Right renal pelvis (tissue), 4 donors: ENCODE results near the gene LRFN5. TPM values are rescaled to one million over a fixed set of nuclear protein-coding genes. Genes with fewer than 3 reads are reported as not detected.
A peak's percentile ranks its signal among the peaks of the same experiment; 100 is the strongest.

Experiments used
- DNase-seq, 4 donors: peaks; one replicate each; pipeline ENCODE4 v3.0.0-alpha.2; 2013; ENCODE audit warnings: low read depth in 4 of 4, low spot score in 3 of 4, missing footprints in 1 of 4
- polyA plus RNA-seq, 4 donors: library from polyadenylated mRNA; unstranded; fragments of 120-200 nt; gene quantifications; one replicate each; pipeline ENCODE4 v1.2.1, GENCODE V29; 2013; ENCODE audit not compliant: insufficient read length in 4 of 4

Gene LRFN5
- polyA plus RNA-seq, 4 donors: 8.4 to 14.0 (median 10.9) TPM

- no peak for DNase-seq
These were observed 154.5 kb downstream of the LRFN5 start for GRCh38 chr14:41761204-41761603.

DNA sequence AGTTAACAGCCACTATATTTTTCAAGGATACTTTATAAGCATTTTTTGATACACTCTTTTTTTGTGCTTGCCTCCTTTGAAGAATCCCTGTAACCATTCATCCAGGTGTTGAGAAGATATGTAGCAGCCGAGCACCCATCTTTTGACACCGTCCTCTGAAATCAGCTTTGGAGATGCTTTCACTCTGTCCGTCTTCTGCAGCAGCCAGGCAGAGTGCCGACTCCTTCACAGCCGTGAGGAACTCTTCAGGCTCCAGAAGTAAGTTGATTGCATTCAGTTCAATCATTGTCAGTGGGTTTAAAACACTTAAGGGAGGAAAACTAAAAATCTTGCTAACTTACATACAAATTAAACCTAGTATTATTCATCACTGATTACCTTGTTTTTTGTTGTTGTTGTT, 160.1 kb downstream of the LRFN5 start:
- no peak for DNase-seq

- no peak for DNase-seq
These were observed 167.0 kb downstream of the LRFN5 start for GRCh38 chr14:41773536-41774279.

- no peak for DNase-seq
These were observed 175.8 kb downstream of the LRFN5 start for GRCh38 chr14:41782511-41782910.

GRCh38 chr14:41783403-41783802, 176.7 kb downstream of the LRFN5 start:
- no peak for DNase-seq

GRCh38 chr14:41785696-41786095, 179.0 kb downstream of the LRFN5 start:
- DNase-seq: no peak

DNA sequence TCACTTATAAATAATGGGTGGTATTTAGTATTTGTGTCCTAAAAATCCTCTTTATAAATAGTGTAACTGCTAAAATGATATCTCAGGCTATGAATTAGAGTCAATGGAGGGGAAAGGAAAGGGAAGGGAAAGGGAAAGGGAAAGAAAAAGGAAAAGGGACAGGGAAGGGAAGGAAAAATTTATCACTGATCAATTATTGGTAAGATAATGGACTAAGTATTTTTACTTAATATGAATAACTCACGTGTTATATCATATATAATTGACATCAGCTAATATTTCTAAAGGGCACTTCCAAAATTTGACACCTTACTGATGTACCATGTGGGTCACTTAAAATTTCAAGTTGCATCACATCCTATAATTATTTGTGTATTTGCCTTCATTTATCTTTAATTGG, 193.1 kb downstream of the LRFN5 start:
- no peak for DNase-seq

DNA sequence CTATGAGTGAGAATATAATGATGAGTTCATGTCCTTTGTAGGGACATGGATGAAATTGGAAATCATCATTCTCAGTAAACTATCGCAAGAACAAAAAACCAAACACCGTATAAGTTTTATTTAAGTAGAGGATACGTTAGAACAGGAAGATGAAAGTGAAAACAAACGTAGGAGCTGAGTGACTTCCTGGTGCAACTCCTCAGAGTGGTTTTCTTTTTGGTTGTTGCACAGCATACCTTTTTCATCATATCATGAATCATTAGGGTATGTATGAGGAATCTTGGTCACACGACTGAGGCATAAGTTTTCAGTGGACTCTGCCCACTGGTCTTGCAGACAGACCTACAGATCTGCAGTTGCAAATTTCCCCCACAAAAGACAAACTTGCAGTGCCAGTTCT, 199.0 kb downstream of the LRFN5 start:
- DNase-seq: no peak

DNA sequence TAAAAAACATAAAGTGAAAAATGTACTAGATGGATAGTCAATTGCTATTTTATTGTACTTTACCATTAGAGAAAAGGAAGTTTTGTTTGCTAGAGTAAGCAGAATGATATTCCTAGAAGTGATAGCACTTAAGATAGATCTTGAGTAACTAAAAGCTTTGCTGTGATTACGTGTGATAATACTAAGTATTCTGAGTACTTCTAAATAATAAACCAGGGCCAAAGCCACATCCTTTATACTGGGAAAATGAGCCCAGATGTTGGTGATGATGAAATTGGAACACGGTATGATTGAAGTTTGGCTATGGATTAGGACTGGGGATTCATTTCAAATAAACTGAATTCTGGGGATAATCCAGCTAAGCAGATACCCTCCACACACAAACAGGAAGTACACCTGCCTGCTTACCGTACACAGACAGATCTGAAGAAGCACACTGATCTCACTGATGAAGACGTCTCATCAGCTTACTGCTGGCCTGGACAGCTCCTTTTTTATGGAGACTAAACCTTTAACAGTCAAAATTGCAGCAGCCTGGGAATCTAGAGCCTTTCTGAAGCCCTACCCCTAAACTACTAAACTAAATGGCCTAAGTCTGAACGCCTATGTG, 199.8 kb downstream of the LRFN5 start:
- no peak for DNase-seq

DNA sequence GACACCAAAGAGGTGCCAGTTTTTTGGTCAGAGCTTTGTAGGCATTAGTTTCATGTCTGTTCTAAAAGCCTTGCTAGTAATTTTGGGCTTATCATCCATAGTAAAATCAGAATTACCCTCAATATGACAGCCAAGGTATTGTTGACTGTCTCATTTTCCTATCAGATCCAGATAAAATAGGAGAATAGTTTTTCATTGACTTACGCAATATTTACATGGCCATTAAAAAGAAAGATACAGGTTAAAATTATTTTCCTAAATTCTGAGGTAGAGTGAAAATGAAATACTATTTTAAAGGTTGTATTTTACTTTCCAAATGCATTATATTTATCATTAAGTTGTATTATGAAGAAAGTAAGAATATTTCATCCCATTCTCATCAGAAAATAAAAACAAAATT, 203.7 kb downstream of the LRFN5 start:
- no peak for DNase-seq

GRCh38 chr14:41817626-41818025, 210.9 kb downstream of the LRFN5 start:
- no peak for DNase-seq

DNA sequence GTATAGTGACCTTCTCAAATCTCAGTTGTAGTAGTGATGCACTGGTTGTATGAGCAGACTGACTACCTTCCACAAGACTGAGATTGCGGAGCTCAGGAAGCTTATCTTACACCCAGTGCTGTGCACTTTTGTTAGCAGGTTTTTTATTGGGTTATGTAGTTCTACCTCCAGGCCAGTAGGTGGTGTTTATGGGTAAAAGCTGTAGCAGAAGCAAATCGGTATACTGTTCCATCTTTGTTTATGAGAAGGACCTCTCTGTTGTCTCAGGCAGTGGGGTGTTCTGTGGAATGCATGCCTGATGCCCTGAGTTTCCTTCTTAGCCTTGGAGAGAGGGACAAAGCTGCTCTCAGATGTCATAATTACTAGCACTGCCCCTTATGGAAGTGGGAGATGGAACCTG, 217.8 kb downstream of the LRFN5 start:
- DNase-seq: no peak

- DNase-seq: no peak
These were observed 218.9 kb downstream of the LRFN5 start for GRCh38 chr14:41825622-41826021.

DNA sequence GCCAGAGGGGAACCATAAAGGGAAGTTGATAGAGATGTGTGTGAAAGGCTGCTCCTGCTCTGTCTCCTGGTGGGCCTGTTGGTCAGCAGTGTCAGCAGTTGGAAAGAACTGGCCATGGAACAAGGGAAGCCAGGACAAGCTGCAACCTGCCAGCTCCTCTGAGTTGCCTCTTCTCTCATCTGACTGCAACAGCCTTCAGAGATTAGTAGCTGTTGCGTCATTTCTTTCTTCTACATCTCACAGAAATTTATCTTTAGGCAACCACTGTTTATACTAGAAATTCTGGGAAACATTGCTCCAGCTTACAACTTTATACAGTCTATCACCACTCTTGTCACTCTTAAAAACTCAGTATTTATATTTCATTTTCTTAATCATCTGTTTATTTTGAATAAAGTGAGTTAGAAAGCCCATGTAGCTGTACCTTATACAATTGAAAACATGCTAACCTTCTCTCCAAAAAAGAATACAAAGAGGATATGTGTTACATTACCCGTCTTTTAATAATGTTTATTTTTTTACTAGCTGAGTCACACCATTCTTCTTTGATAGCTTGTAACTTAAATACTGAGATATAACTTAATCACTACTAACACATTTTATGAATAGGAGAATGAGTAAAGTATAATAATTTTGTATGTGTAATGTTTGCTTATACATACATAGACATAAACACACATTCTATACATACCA, 224.2 kb downstream of the LRFN5 start:
- no peak for DNase-seq

DNA sequence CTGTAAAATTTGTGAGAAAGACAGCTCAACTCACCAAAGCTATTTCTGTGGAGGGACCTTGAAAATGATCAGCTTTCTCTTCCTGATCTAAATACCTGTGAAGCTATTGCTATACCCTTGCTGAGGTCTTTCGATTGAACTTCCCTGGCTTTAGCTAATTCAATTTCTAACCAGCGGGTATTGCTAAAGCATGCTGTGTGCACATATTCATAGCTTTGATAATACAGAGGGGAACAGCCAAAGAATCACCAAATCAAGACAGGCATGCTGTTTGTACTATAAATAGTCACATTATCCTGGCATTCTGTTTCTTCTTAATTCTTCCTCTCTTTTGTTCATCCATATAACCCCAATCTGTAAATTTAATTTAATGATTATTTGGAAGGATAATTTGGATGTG, 233.0 kb downstream of the LRFN5 start:
- no peak for DNase-seq

GRCh38 chr14:41859336-41859735, 252.7 kb downstream of the LRFN5 start:
- DNase-seq: no peak

GRCh38 chr14:41860586-41860985, 253.9 kb downstream of the LRFN5 start:
- DNase-seq: no peak

GRCh38 chr14:41865894-41866293, 259.2 kb downstream of the LRFN5 start:
- no peak for DNase-seq

DNA sequence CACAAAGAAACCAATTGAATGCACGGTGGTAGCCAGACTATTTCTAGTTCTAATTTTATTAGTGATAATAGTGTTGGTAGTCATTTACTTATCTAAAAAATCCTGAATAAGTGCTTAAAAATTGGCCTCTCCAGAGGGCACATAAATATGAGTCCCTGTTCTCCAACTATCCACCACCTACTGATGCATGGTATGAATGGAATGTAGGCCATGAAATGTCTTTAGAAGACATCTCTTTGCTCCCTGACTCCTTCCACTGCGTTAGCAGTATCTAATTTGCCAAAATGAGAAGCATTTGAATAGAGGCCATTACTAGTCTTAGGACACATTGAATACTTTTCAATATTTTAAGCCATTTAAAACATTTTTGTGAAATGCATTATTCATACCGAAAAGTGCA, 261.7 kb downstream of the LRFN5 start:
- no peak for DNase-seq

GRCh38 chr14:41872931-41873685, 266.4 kb downstream of the LRFN5 start:
- DNase-seq: no peak

DNA sequence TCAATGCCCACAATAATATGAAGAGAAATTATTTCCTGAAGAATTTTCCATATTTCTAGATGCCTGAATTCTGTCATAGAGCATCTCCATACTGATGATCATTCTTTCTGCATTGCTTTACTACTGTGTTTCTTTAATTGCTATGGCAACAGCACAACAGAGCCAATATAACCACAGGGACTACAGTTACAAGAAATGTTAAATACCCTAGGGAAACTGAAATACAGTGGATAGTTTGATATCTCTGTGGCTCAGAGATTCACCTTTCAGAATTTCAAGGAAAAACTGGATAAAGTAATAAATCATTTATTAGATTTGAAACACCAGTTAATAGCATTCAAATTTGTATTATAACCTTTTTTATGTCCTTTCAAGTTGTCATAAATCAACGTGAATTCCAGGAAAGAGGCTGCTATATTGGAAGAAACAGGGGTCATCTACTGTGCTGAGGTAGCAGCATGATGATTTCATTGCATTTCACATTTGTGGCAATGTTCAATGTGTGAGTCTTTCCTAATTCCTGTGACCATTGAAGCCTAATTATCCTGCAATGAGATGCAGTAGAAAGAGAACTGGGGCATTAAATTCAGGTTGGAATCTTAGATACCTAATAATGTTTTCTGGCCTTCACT, 267.1 kb downstream of the LRFN5 start:
- peak in 1 of 4 donors; percentile 14 for DNase-seq
